IgD-negative memory B cell (primary cell): ENCODE results near the gene GJA5. TPM values are rescaled to one million over a fixed set of nuclear protein-coding genes. Genes with fewer than 3 reads are reported as not detected.
"Not testable (repeated sequence)": the region's sequence is repeated elsewhere in the genome, so short reads cannot be mapped to it uniquely, and the experiment has no call there.

Experiments
- H3K27ac Mint-ChIP-seq, 3 donors: one replicate each; pipeline ENCODE4 v1.8.0; 2020 to 2022; ENCODE audit warnings: mild to moderate bottlenecking in 3 of 3, mixed read lengths in 3 of 3, moderate library complexity in 1 of 3
- H3K27me3 Mint-ChIP-seq: one replicate; pipeline ENCODE4 v1.8.0; 2021; ENCODE audit warnings: mixed read lengths
- H3K36me3 Mint-ChIP-seq: one replicate; pipeline ENCODE4 v1.8.0; 2020; ENCODE audit warnings: mild to moderate bottlenecking, mixed read lengths
- H3K4me1 Mint-ChIP-seq, 3 donors: one replicate each; pipeline ENCODE4 v1.8.0; 2020 to 2022; ENCODE audit warnings: mixed read lengths in 3 of 3, mild to moderate bottlenecking in 1 of 3
- H3K4me3 Mint-ChIP-seq, 4 donors: one replicate each; pipeline ENCODE4 v1.8.0; 2020 to 2022; ENCODE audit warnings: mild to moderate bottlenecking in 4 of 4, mixed read lengths in 4 of 4, moderate library complexity in 3 of 4
- H3K9me3 Mint-ChIP-seq, 3 donors: one replicate each; pipeline ENCODE4 v1.8.0; 2020 to 2021; ENCODE audit warnings: mixed read lengths in 3 of 3, mild to moderate bottlenecking in 1 of 3
- polyA plus RNA-seq: library from polyadenylated mRNA; unstranded; fragments of 300-500 nt; fragmentation: Illumina TruSeq; gene quantifications from one replicate; pipeline ENCODE4 v1.2.3, GENCODE V29; 2021

Gene GJA5
- polyA plus RNA-seq, 1 donor from 2014 or later, result not detected

DNA sequence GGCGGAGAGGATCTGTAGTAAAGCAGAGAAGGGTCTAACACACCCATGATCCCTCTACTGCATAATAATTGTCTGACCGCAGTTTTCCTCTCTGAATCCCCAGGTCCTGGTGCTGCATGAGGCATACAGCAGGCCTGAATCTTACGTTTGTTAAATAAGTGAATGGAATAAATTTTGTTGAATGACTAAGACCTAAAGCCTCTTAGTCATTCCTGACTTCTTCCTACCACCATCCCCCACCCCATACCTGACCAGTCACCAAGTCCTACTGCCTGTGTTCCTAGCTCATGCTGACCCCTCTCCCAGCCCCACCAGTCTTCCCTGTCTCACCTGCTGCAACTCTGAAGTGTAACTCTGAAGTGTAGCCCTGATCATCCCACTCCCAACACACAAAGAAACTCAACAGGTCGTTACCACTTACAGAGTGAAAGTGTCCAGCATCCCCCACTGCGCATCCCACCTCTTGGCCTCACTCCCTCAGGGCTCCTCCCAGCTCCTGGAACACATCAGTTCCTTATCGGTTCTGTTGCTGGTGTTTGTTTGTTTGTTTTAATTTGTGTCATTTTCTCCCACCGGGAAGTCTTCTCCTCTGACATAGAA is 9.7 kb downstream of the GJA5 start:
- H3K9me3 Mint-ChIP-seq, result no peaks in the 10 kb centered on the region
- H3K36me3 Mint-ChIP-seq, result peaks cover 1% of the 10 kb centered on the region
- H3K27ac Mint-ChIP-seq, result no peak overlapping the region
- H3K27me3 Mint-ChIP-seq, result peaks cover 8% of the 10 kb centered on the region
- no peak overlapping the region for H3K4me3 Mint-ChIP-seq
- H3K4me1 Mint-ChIP-seq, result no peaks in the 10 kb centered on the region

DNA sequence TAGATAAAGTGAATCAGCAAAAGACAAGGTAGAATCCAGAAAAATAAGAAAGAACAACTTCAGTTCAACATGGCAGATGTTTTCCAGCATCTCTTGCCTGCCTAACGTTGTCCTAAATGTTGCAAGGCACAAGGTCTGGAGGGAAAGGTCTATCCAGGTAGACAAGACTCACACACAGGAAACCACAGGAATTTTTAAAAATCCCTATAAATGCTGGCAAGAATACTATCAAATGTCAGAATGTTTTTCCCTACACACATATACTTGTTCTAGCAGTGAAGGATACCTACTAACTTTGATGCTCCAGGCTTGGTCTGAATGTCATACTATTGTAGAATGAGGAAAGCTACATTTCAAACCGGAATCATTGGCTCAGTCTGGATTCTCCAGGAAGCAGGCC is 10.6 kb downstream of the GJA5 start:
- Mint-ChIP-seq H3K4me1 (no peaks in the 10 kb centered on the region), H3K27ac (no peak overlapping the region), H3K27me3 (peaks cover 8% of the 10 kb centered on the region), H3K36me3 (peaks cover 1% of the 10 kb centered on the region), H3K4me3 (no peak overlapping the region), H3K9me3 (no peaks in the 10 kb centered on the region)

DNA sequence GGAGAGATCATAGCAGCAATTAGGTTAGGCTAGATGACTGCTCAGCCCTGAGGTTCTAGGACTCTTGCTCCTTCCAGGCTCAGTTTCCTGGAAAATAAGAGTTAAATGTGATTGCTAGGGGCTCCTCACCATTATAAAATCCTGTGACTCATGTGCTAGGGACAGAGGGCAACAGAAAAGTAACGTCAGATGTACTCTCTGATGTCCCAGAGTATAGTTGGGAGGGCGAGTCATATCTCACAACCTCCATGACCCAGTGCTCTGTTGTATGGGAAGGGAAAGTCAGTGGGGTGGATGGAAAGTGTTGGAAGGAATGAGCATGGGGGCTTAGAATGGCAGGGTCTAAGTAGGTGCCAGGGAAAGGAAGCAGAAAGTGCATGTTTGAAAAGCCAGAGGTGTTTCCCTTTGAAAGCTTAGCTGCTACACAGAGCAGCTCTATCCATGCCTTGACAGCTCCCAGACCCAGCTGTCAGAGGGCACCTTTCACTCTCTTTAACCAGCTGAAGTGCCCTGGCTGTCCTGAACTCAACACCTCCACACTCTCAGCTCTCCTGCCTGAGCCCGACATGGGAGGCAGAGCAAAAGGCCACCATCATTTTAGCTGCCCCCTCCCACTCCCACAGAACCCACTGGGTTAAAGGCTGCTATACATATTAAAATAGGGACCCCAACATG is 11.6 kb downstream of the GJA5 start:
- Mint-ChIP-seq H3K4me3 (no peak overlapping the region), H3K4me1 (no peaks in the 10 kb centered on the region), H3K27ac (no peak overlapping the region), H3K36me3 (peaks cover 1% of the 10 kb centered on the region), H3K9me3 (peaks cover 0 to 3% (median 0%) of the 10 kb centered on the region in 3 donors), H3K27me3 (peaks cover 8% of the 10 kb centered on the region)

DNA sequence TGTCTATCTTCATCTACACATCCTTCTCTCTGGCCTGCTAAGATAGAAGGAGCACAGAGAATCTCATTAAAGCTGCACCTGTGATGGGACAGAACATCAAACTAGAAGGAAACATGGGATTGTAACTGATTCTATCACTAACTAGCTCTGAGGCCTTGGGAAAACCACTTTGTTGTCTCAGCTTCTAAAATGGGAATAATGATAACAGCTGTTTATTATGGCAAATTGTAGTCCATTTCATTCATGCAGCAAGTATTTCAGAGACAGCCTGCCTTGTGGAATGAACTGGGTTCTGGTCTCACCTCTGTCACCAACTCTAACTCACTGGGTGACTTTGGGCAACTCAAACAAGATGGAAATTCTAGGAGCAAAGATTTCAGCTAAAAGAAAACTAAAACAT is 12.4 kb downstream of the GJA5 start:
- peaks cover 1% of the 10 kb centered on the region for H3K36me3 Mint-ChIP-seq
- H3K4me1 Mint-ChIP-seq, result no peaks in the 10 kb centered on the region
- peaks cover 8% of the 10 kb centered on the region for H3K27me3 Mint-ChIP-seq
- H3K4me3 Mint-ChIP-seq, result no peak overlapping the region
- H3K9me3 Mint-ChIP-seq, result peaks cover 0 to 3% (median 0%) of the 10 kb centered on the region in 3 donors
- H3K27ac Mint-ChIP-seq, result no peak overlapping the region

DNA sequence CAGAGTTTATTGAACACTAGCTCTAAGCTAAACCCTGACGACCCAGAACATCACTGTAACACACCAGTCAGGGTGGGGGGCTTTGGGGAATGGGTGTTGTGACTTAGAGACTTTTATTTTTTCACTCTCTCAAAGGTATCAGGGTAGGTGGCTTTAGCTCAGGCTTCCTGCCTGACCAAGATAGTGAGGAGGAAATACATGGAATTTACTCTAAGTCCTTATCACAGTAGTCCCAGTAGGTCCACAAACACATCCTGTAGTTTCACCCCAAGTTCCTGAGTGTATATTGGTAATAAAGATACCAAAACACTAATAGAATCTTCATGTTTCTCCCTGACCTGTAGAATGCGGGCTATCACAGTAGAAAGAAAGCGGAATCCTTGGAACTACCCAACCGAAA is 15.1 kb downstream of the GJA5 start:
- H3K9me3 Mint-ChIP-seq, result peaks cover 0 to 4% (median 0%) of the 10 kb centered on the region in 3 donors
- H3K27ac Mint-ChIP-seq, result no peak overlapping the region
- H3K4me3 Mint-ChIP-seq, result no peak overlapping the region
- H3K4me1 Mint-ChIP-seq, result no peaks in the 10 kb centered on the region
- H3K36me3 Mint-ChIP-seq, result peaks cover 1% of the 10 kb centered on the region
- peaks cover 8% of the 10 kb centered on the region for H3K27me3 Mint-ChIP-seq

DNA sequence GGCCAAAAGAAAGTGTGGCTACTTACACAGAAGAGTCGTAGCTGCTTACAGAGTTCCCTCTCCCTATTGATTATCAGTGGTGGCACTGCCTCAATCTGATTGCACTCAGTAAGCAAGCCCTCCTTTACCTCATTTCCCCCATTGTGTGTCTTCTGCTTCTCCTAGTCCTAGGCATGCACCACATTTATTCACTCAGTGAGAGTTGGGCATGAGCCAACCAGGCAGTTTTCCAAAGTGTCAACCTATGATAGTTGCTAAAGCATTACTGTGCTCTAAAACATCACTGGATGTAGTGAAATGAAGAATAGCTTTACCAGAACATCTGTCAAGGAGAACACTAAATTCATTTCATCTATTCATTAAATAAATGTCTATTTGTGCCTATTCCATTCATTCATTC is 19.3 kb downstream of the GJA5 start:
- H3K9me3 Mint-ChIP-seq, result peaks cover 0 to 4% (median 0%) of the 10 kb centered on the region in 3 donors
- no peaks in the 10 kb centered on the region for H3K36me3 Mint-ChIP-seq
- no peak overlapping the region for H3K27ac Mint-ChIP-seq
- H3K4me1 Mint-ChIP-seq, result no peaks in the 10 kb centered on the region
- H3K27me3 Mint-ChIP-seq, result peaks cover 3% of the 10 kb centered on the region
- H3K4me3 Mint-ChIP-seq, result no peak overlapping the region

DNA sequence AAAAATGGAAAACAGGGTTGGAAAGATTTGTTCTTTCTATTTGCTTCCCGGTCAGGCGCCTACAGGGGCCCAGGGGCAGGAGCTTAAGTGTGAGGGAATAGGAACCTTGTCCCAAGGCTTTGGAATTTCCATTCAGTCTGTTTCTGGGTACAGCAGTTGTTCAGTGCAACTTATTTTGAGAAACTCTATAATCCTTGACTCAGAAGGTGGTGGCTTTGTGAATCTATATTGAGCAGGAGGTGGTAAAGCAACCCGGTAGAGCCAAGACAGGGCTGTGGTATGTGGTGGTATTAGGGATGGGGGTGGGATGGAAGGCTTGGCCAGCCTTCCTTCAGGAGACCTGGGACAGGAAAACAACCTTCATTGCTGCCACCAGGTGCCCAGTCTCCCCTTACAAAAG is 20.0 kb downstream of the GJA5 start:
- H3K9me3 Mint-ChIP-seq, result peaks cover 0 to 4% (median 0%) of the 10 kb centered on the region in 3 donors

DNA sequence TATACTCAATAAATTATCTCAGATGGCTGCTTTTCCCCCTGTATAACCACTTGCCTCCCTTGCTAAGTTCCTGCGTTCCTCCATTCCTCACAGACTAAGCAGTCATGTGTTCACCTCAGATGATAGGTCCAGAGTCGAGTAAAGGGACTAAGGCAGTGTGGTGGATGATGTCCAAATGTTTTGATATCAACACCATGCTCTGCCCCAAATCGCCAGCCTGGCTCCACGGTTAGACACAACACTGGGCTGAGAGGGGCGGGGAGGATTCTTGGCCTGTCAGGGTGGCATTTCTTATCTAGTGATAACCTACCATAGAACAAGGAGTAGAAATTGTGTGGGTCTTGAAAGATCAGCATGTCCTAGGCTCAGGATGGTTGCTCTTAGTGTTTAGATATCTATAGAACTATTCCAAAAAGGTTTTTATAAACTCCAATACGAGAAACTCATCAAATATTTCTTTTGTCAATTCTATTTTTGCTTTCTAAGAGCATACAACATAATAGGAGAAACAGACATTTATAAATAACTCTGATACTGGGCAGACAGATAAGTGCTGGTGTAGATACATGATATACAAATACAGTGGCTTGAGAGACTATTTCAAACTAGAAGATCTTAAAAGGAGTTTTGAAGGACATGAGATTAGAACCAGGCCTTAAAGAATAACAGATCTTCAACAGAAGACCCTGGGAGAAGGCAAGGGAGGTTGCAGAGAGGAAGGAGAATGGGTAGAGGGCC is 21.5 kb downstream of the GJA5 start:
- Mint-ChIP-seq H3K4me3 (no peak overlapping the region), H3K9me3 (peaks cover 0 to 6% (median 0%) of the 10 kb centered on the region in 3 donors), H3K27ac (no peak overlapping the region), H3K27me3 (peaks cover 3% of the 10 kb centered on the region), H3K4me1 (no peaks in the 10 kb centered on the region), H3K36me3 (no peaks in the 10 kb centered on the region)

More for the DNA sequence above, 20.0 kb downstream of the GJA5 start:
- Mint-ChIP-seq H3K27ac (no peak overlapping the region), H3K36me3 (no peaks in the 10 kb centered on the region), H3K4me1 (no peaks in the 10 kb centered on the region), H3K4me3 (no peak overlapping the region), H3K27me3 (peaks cover 3% of the 10 kb centered on the region)

DNA sequence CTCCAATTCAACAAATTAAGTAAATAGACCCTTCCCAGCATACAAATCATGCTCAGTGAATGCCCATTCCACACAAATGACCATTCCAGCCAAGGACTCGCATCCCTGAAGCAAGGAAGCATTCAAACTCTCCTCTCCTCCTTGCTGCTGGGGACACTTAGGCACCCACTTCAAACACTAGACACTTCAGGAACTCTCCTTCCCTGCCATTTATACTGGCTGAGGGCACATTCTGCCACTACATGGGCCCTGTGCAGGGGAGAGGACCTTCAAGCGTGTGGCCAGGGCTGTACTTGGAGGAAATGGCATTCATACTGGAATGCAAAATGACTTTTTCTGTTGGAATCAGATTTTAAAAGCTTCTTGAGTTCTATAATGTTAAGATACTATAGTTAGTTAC is 22.3 kb downstream of the GJA5 start:
- Mint-ChIP-seq H3K9me3 (peaks cover 0 to 6% (median 0%) of the 10 kb centered on the region in 3 donors), H3K36me3 (no peaks in the 10 kb centered on the region), H3K4me1 (no peaks in the 10 kb centered on the region), H3K27ac (no peak overlapping the region), H3K27me3 (peaks cover 4% of the 10 kb centered on the region), H3K4me3 (no peak overlapping the region)

DNA sequence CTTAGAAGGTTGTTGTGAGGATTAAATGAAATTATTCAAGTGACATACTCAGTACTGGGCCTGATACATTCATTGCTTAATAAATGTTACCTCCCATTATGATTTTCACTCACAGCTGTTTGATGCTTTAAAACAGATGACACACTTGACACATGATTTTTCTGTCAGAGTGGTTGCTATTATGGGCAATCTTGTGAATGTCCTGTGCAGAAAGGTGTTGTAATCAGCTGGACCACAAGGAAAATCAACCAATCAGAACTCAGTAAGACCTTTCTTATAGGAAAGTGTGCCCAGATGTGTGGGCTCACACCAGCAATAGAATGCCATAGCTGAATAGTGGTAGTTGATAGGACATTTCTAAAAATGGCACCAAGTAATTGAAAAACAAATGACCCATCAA is 23.5 kb downstream of the GJA5 start:
- Mint-ChIP-seq H3K4me3 (no peak overlapping the region), H3K27ac (no peak overlapping the region), H3K4me1 (no peaks in the 10 kb centered on the region), H3K36me3 (no peaks in the 10 kb centered on the region), H3K27me3 (peaks cover 9% of the 10 kb centered on the region), H3K9me3 (peaks cover 0 to 4% (median 0%) of the 10 kb centered on the region in 3 donors)

DNA sequence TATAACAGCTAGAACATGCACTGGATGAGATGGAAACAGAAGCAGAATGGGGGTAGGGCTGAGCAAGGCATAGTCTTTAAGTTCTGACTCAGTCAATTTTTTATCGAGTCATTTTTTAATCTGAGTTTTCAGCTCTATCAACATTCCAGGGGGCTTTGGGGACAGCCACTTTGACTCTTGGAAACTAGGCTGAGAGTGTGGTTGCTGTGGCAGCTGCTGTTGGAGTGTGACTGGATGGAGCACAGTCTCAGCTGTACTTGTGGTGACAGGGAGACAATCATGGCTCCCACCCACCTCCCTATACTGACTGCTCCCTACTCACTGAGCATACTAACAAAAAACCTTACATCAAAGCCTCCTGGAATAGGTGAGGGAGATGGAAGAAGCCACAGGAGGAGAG is 25.0 kb downstream of the GJA5 start:
- H3K27me3 Mint-ChIP-seq, result peaks cover 9% of the 10 kb centered on the region
- no peak overlapping the region for H3K4me3 Mint-ChIP-seq
- no peaks in the 10 kb centered on the region for H3K36me3 Mint-ChIP-seq
- peaks cover 0 to 4% (median 0%) of the 10 kb centered on the region in 3 donors for H3K9me3 Mint-ChIP-seq
- no peaks in the 10 kb centered on the region for H3K4me1 Mint-ChIP-seq
- no peak overlapping the region for H3K27ac Mint-ChIP-seq

DNA sequence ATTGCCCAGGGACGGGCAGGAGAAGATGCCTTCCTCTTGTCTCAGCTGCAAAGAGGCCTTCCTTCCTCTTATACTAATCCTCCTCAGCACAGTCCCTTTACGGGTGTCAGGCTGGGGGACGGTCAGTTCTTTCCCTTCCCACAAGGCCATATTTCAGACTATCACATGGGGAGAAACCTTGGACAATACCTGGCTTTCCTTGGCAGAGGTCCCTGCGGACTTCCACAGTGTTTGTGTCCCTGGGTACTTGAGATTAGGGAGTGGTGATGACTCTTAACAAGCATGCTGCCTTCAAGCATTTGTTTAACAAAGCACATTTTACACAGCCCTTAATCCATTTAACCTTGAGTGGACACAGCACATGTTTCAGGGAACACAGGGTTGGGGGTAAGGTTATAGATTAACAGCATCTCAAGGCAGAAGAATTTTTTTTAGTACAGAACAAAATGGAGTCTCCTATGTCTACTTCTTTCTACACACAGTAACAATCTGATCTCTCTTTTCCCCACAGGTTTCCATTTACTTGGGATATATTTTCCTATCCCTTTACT is 26.0 kb downstream of the GJA5 start:
- H3K4me1 Mint-ChIP-seq, H3K9me3 Mint-ChIP-seq, H3K27me3 Mint-ChIP-seq, H3K27ac Mint-ChIP-seq, H3K36me3 Mint-ChIP-seq, H3K4me3 Mint-ChIP-seq: not testable (repeated sequence)

DNA sequence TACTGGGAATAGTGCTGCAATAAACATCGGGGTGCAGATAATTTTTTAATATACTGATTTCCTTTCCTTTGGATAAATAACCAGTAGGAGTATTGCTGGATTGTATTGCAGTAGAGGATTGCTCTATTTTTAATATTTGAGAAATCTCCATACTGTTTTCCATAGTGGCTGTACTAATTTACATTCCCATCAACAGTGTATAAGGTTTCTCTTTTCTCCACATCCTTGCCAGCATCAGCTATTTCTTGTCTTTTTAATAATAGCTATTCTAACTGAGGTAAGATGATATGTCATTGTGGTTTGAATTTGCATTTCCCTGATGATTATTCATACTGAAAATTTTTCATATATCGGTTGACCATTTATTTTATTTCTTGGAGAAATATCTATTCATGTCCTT is 31.1 kb downstream of the GJA5 start:
- H3K4me1 Mint-ChIP-seq, result no peaks in the 10 kb centered on the region
- peaks cover 13% of the 10 kb centered on the region for H3K27me3 Mint-ChIP-seq
- H3K36me3 Mint-ChIP-seq, result no peaks in the 10 kb centered on the region
- no peak overlapping the region for H3K27ac Mint-ChIP-seq
- no peaks in the 10 kb centered on the region for H3K9me3 Mint-ChIP-seq
- H3K4me3 Mint-ChIP-seq, result no peak overlapping the region

DNA sequence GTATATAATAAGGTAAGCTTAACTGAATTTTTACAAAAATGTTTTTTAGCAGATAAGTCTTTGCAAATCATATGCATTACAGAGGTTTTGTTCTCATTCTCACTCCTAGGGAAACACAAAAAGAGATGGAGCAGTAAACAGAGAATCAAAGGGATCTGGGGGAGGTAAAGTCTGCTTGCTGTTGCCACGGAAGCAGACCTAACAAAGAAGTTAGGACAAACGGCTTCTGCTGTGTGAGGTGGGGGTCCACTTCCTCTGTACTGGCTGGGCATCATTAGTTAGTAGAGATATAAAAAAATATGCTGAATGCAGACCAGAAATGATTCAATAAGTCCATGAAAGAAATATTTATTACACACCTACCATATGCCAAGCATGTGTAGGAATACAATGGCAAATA is 34.2 kb downstream of the GJA5 start:
- Mint-ChIP-seq H3K36me3 (no peaks in the 10 kb centered on the region), H3K27ac (peak overlapping the region in 1 of 3 donors; percentile 6), H3K9me3 (no peaks in the 10 kb centered on the region), H3K27me3 (peaks cover 9% of the 10 kb centered on the region), H3K4me1 (no peaks in the 10 kb centered on the region), H3K4me3 (no peak overlapping the region)

DNA sequence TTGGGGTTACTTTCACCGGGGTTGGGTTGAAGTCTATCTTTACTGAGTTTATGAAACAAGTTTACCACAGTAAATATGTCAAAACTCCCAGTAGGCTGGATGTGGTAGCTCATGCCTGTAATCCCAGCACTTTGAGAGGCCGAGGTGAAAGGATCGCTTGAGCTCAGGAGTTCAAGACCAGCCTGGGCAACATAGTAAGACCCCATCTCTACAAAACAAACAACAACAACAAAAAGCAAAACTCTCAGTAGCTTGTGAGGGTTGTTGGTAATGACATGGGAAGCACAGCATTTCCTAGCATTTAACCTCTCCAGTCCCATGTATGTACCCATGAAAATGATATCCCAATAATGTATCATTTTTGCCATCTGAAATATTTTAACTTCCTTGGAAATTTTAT is 34.7 kb downstream of the GJA5 start:
- no peak overlapping the region for H3K27ac Mint-ChIP-seq
- no peaks in the 10 kb centered on the region for H3K4me1 Mint-ChIP-seq
- H3K36me3 Mint-ChIP-seq, result peaks cover 2% of the 10 kb centered on the region
- no peaks in the 10 kb centered on the region for H3K9me3 Mint-ChIP-seq
- peaks cover 9% of the 10 kb centered on the region for H3K27me3 Mint-ChIP-seq
- H3K4me3 Mint-ChIP-seq, result no peak overlapping the region
